PC-3 (cell line): ENCODE data around the gene SPPL2C. TPM values are rescaled to one million over a fixed set of nuclear protein-coding genes. Genes with fewer than 3 reads are reported as not detected.

Experiments
- ATAC-seq: fragments of 200-7000 bp; cut with Tn5 transposase; 2 replicates; pipeline ENCODE4 v1.9.1; 2020; ENCODE audit warnings: mild to moderate bottlenecking, moderate library complexity
- BruUV-seq: library from RNA; stranded (reverse); fragments of 400-500 nt; replicated peaks from 2 replicates; lab custom pipeline; 2021; lab: Mats Ljungman, UMichigan
- CTCF ChIA-PET: fragments of 300-600 bp; sonication (Branson Sonifier 250); formaldehyde crosslinking; loops from one replicate; lab custom pipeline; 2022; ENCODE audit warnings: antibody characterized with exemption; lab: Charles Lee
- POLR2A ChIA-PET: fragments of 300-600 bp; sonication (Branson Sonifier 250); formaldehyde crosslinking; loops from one replicate; lab custom pipeline; 2022; ENCODE audit warnings: antibody characterized with exemption; ENCODE audit not compliant: unreplicated experiment; lab: Charles Lee
- DNase-seq: peaks from one replicate; pipeline ENCODE4 v3.0.0-alpha.2; 2015
- H2AFZ ChIP-seq: fragments of 300-600 bp; sonication (generic); 2 replicates; pipeline ENCODE4 v1.6.0; 2016; ENCODE audit warnings: antibody characterized with exemption, low read length
- H3F3A ChIP-seq: fragments of 300-600 bp; sonication (generic); one replicate; pipeline ENCODE4 v1.6.0; 2017; ENCODE audit warnings: antibody characterized with exemption, low read length, control low read depth, mild to moderate bottlenecking; ENCODE audit not compliant: unreplicated experiment
- H3K27ac ChIP-seq: fragments of 300-600 bp; sonication (generic); 2 replicates; pipeline ENCODE4 v1.5.1; 2016; ENCODE audit warnings: mild to moderate bottlenecking, low read length
- H3K27me3 ChIP-seq: fragments of 300-600 bp; sonication (generic); 2 replicates; pipeline ENCODE4 v1.6.1; 2016; ENCODE audit warnings: low read length, mixed read lengths
- H3K36me3 ChIP-seq: fragments of 300-600 bp; sonication (generic); 2 replicates; pipeline ENCODE4 v1.6.1; 2016; ENCODE audit warnings: low read depth, mixed run types, low read length, mixed read lengths
- H3K4me1 ChIP-seq: fragments of 300-600 bp; sonication (generic); 2 replicates; pipeline ENCODE4 v1.5.1; 2016; ENCODE audit warnings: low read length; ENCODE audit not compliant: insufficient read depth
- H3K4me2 ChIP-seq: fragments of 300-600 bp; sonication (generic); 2 replicates; pipeline ENCODE4 v1.6.0; 2016; ENCODE audit warnings: low read length
- H3K4me3 ChIP-seq: fragments of 300-600 bp; sonication (generic); 2 replicates; pipeline ENCODE4 v1.5.1; 2016; ENCODE audit warnings: mild to moderate bottlenecking, low read length, mixed read lengths
- H3K79me2 ChIP-seq: fragments of 300-600 bp; sonication (generic); 2 replicates; pipeline ENCODE4 v1.6.1; 2017; ENCODE audit warnings: low read length, mixed read lengths
- H3K9ac ChIP-seq: fragments of 300-600 bp; sonication (generic); 2 replicates; pipeline ENCODE4 v1.6.0; 2016; ENCODE audit warnings: mild to moderate bottlenecking, low read length
- H3K9me2 ChIP-seq: fragments of 300-600 bp; sonication (generic); replicated peaks from 2 replicates; pipeline ENCODE4 v1.6.1; 2016; ENCODE audit warnings: mixed run types, low read length, mixed read lengths
- H3K9me3 ChIP-seq: fragments of 300-600 bp; sonication (generic); 2 replicates; pipeline ENCODE4 v1.6.1; 2016; ENCODE audit warnings: low read length, mixed read lengths
- H4K20me1 ChIP-seq: fragments of 300-600 bp; sonication (generic); 2 replicates; pipeline ENCODE4 v1.6.1; 2016; ENCODE audit warnings: low read length, mixed read lengths
- CTCF ChIP-seq: fragments of 300-600 bp; sonication (generic); conservative IDR thresholded peaks from 2 replicates; pipeline ENCODE4 v1.5.1; 2017; ENCODE audit warnings: antibody characterized with exemption, low read depth, mild to moderate bottlenecking, low read length
- EZH2 ChIP-seq: fragments of 300-600 bp; sonication (generic); IDR thresholded peaks from one replicate; pipeline ENCODE4 v1.6.1; 2017; ENCODE audit warnings: antibody characterized with exemption, mild to moderate bottlenecking, low read length; ENCODE audit not compliant: unreplicated experiment
- EZH2phosphoT487 ChIP-seq: fragments of 300-600 bp; sonication (generic); IDR thresholded peaks from 2 replicates; pipeline ENCODE4 v1.6.1; 2018; ENCODE audit warnings: mild to moderate bottlenecking, antibody characterized with exemption, low read length, borderline replicate concordance
- intact Hi-C: fragments of 100-400 bp; cut with micrococcal nuclease; formaldehyde crosslinking; loops from 2 replicates; pipeline ENCODE4 v1.9.0; 2023
- total RNA-seq: library from RNA; depleted of rRNA; stranded (reverse); fragments of >200 nt; gene quantifications from 2 replicates; pipeline ENCODE4 v1.2.3, GENCODE V29; 2014

Gene SPPL2C
- total RNA-seq, 1 experiment from 2014 or later: not detected

- no peaks in the 10 kb centered on the region for H3K36me3 ChIP-seq
- H3K27me3 ChIP-seq: peaks cover 4% of the 10 kb centered on the region; the same call in 1 of the 2 replicates
- no peaks in the 10 kb centered on the region for H3K9me3 ChIP-seq
- POLR2A ChIA-PET: no interaction called here
- DNase-seq: no peak
- intact Hi-C loops: no loop called here
- CTCF ChIA-PET: interaction anchor here (1.5 kb wide), 1 partner anchor 211 kb away, joined by 7 read pairs; no protein-coding TSS in a partner anchor
- no peak overlapping the region for H3K9ac ChIP-seq
- ATAC-seq: no peak
- H4K20me1 ChIP-seq: no peaks in the 10 kb centered on the region
- TF ChIP-seq EZH2phosphoT487: no peak
- no peak for TF ChIP-seq EZH2
- no peak for TF ChIP-seq CTCF
- no peaks in the 10 kb centered on the region for H3F3A ChIP-seq
- H3K79me2 ChIP-seq: no peaks in the 10 kb centered on the region
- no TSS peak for BruUV-seq
- H3K9me2 ChIP-seq: no peaks in the 10 kb centered on the region
- no peak overlapping the region for H3K27ac ChIP-seq
- no peaks in the 10 kb centered on the region for H3K4me1 ChIP-seq
- H2AFZ ChIP-seq: no peak overlapping the region
- no peak overlapping the region for H3K4me3 ChIP-seq
- H3K4me2 ChIP-seq: no peak overlapping the region
Measured at GRCh38 chr17:45851022-45851421, 6.3 kb downstream of the SPPL2C start.

- CTCF ChIA-PET: interaction anchor here (1.5 kb wide), 1 partner anchor 211 kb away, joined by 7 read pairs; no protein-coding TSS in a partner anchor
Measured at GRCh38 chr17:45851464-45851863, 6.8 kb downstream of the SPPL2C start.

More at GRCh38 chr17:45851464-45851863, 6.8 kb downstream of the SPPL2C start:
- Histone ChIP-seq H3K36me3 (no peaks in the 10 kb centered on the region), H3K4me2 (no peak overlapping the region), H3K9me3 (no peaks in the 10 kb centered on the region), H3K4me3 (no peak overlapping the region), H2AFZ (no peak overlapping the region), H3K79me2 (no peaks in the 10 kb centered on the region), H3F3A (no peaks in the 10 kb centered on the region), H3K9ac (no peak overlapping the region), H3K9me2 (no peaks in the 10 kb centered on the region), H4K20me1 (no peaks in the 10 kb centered on the region), H3K27me3 (peaks cover 4% of the 10 kb centered on the region; the same call in 1 of the 2 replicates), H3K27ac (no peak overlapping the region), H3K4me1 (no peaks in the 10 kb centered on the region)
- ATAC-seq: no peak
- POLR2A ChIA-PET: no interaction called here
- TF ChIP-seq EZH2phosphoT487 (no peak), EZH2 (no peak), CTCF (no peak)
- no TSS peak for BruUV-seq
- intact Hi-C loops: no loop called here
- no peak for DNase-seq
